ENCODE data around the gene PPM1F. TPM values are rescaled to one million over a fixed set of nuclear protein-coding genes. Genes with fewer than 3 reads are reported as not detected.

PPM1F gene
- total and polyA plus RNA-seq, 10 of the 15 experiments (the other 5 are each of a cell fraction or from before 2014, with no cell fraction given): 0.55 to 26.3 (median 9.7) TPM

DNA sequence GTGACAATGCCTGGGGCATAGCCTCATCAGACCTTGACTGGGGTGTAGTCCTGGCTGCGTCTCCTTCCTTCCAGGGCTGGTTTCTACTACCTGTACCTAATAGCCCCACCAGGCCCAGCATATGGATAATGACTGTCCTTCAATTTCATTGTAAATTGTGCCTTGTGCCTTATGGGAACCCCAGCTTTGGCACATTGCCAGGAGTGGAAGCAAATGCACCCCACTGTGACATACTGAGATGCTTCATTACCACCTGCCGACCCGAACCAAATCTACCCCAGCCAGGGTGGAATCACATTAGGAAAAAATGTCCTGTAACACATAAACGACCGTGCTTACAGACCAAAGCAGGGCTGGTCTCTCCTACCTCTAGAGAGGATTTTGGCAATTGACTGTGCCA, 22.6 kb upstream of the PPM1F start:
- H3K36me3 ChIP-seq (ENCODE audit: control insufficient read depth in 2 of 2, insufficient read depth in 2 of 2, low read length in 1 of 2): peaks cover 16 to 20% of the 10 kb centered on the region in 2 experiments
- H2AFZ ChIP-seq (ENCODE audit: control insufficient read depth, low read depth, low read length): no peak overlapping the region
- H3K9me3 ChIP-seq (replicated peaks; ENCODE audit: control insufficient read depth, insufficient read depth, low read length): no peaks in the 10 kb centered on the region
- FAIRE-seq (no peak), ATAC-seq (no peak), DNase-seq (ENCODE audit: low read depth, low spot score) (no peak)
- H3K4me1 ChIP-seq (ENCODE audit: control insufficient read depth, insufficient read depth, low read length): no peaks in the 10 kb centered on the region; the same call in 1 of the 2 replicates
- 95% methylated on average over 5 of the region's 5 CpGs for WGBS (ENCODE audit: insufficient coverage, insufficient replicate concordance, low lambda C conversion rate, missing lambda C conversion rate)
- no peak overlapping the region for H3K27ac ChIP-seq (ENCODE audit: control insufficient read depth, insufficient read depth)
- no peaks in the 10 kb centered on the region for H3K27me3 ChIP-seq (replicated peaks in 1 of 2; ENCODE audit: control insufficient read depth in 2 of 2, insufficient read depth in 2 of 2, low read length in 1 of 2)
- no peaks in the 10 kb centered on the region; the same call in 1 of the 2 replicates for H4K20me1 ChIP-seq (ENCODE audit: control insufficient read depth, insufficient read depth)
- intact Hi-C loops (cut with micrococcal nuclease; ENCODE audit: unreplicated experiment) (no loop called here), in situ Hi-C loops (cut with MboI) (no loop called here)
- no peak overlapping the region for H3K4me3 ChIP-seq
- POLR2A ChIA-PET: no interaction called here
- CTCF ChIA-PET: no interaction called here
- H3K9ac ChIP-seq (ENCODE audit: control insufficient read depth, insufficient read depth, low read length): no peak overlapping the region
- BruUV-seq (replicated peaks): no TSS peak
- H3K79me2 ChIP-seq (ENCODE audit: control insufficient read depth, insufficient read depth, low read length): no peaks in the 10 kb centered on the region
- TF ChIP-seq CBFB (IDR thresholded peaks at IDR 0.05; ENCODE audit: low read depth) (no peak), RB1 (IDR thresholded peaks at IDR 0.05; ENCODE audit: borderline replicate concordance) (no peak), RELA (IDR thresholded peaks at IDR 0.05; ENCODE audit: borderline replicate concordance, partially characterized antibody) (no peak), NFIC (IDR thresholded peaks at IDR 0.05; ENCODE audit: low read depth, low read length) (no peak), EGR1 (IDR thresholded peaks at IDR 0.05; ENCODE audit: borderline replicate concordance in 1 of 2, low read depth in 2 of 2, low read length in 2 of 2) (no peak), KAT2A (conservative IDR thresholded peaks at IDR 0.05; ENCODE audit: control insufficient read depth, low read depth, low read length) (no peak)
- TF ChIP-seq, protein P1, sequence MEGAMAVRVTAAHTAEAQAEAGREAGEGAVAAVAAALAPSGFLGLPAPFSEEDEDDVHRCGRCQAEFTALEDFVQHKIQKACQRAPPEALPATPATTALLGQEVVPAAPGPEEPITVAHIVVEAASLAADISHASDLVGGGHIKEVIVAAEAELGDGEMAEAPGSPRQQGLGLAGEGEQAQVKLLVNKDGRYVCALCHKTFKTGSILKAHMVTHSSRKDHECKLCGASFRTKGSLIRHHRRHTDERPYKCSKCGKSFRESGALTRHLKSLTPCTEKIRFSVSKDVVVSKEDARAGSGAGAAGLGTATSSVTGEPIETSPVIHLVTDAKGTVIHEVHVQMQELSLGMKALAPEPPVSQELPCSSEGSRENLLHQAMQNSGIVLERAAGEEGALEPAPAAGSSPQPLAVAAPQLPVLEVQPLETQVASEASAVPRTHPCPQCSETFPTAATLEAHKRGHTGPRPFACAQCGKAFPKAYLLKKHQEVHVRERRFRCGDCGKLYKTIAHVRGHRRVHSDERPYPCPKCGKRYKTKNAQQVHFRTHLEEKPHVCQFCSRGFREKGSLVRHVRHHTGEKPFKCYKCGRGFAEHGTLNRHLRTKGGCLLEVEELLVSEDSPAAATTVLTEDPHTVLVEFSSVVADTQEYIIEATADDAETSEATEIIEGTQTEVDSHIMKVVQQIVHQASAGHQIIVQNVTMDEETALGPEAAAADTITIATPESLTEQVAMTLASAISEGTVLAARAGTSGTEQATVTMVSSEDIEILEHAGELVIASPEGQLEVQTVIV (IDR thresholded peaks at IDR 0.05; ENCODE audit: borderline replicate concordance, partially characterized antibody): no peak
- SMC1A ChIA-PET (ENCODE audit: uncharacterized antibody, unreplicated experiment): no interaction called here
- H3K4me2 ChIP-seq (ENCODE audit: control insufficient read depth, insufficient read depth): no peak overlapping the region
- RAD21 ChIA-PET (ENCODE audit: unreplicated experiment): no interaction called here

Measured in GM12878 (cell line).